Left lobe of liver (tissue), 2 donors: ENCODE results near the gene PKLR. TPM values are rescaled to one million over a fixed set of nuclear protein-coding genes. Genes with fewer than 3 reads are reported as not detected.
"Not testable (repeated sequence)": the region's sequence is repeated elsewhere in the genome, so short reads cannot be mapped to it uniquely, and the experiment has no call there.

Experiments
- ATAC-seq: fragments of 200-7000 bp; cut with Tn5 transposase; one replicate; pipeline ENCODE4 v1.9.1; 2020; ENCODE audit warnings: mild to moderate bottlenecking, moderate library complexity
- DNase-seq: peaks from one replicate; pipeline ENCODE4 v3.0.0-alpha.2; 2020; ENCODE audit warnings: low spot score
- total RNA-seq: library from RNA; stranded (reverse); gene quantifications from one replicate; pipeline ENCODE4 v1.2.1, GENCODE V29; 2021
- donor health status: DM: no; HTN: no; CAD: no; lungs with moderate emphysema.
- donor health status: DM: no; HTN: yes; CAD: no.

Gene PKLR
- total RNA-seq, result 109 TPM

DNA sequence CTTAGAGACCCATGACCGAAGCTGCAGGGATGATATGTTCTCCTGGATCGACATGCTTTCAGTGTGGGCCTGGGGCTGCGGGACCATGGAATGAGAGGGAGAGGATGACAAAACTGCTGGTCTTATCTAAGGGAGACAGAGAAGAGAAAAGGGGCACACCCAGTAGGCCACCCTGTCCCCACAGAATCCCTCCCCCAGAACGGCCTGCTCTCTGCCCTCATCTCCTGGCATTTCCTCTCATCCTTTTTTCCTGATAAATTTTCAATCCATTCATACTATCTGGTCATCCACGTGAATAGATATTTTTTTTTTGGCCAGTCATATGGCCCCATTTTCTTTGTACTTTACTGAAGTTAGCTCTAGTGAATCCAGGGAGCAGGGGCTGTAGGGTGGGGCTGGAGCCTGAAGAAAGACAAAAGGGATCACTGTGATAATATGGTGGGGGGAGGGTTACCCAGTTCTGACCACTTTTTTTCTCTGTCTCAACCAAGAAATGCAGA is at the start of gene PKLR:
TSS of gene PKLR (minus strand) at position 97 of the 500 bp plus-strand sequence. CDS start at position 54, 43 bp downstream.
- DNase-seq (no peak), ATAC-seq (no peak)

DNA sequence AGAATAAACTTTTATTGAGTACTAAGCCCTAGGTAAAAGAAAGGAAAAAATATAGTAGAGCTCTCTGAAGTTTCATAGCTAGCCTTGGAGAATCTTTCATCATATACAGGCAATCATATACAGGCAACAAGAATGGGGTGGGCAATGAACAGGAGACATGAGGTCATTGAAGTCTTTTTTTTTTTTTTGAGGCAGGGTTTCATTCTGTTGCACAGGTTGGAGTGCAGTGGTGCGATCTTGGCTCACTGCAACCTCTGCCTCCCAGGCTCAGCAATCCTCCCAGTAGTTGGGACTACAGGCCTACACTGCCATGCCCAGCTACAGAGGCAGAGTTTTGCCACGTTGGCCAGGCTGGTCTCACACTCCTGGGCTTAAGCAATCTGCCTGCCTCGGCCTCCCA is 41.6 kb upstream of the PKLR start:
- no peak for DNase-seq
- no peak for ATAC-seq

DNA sequence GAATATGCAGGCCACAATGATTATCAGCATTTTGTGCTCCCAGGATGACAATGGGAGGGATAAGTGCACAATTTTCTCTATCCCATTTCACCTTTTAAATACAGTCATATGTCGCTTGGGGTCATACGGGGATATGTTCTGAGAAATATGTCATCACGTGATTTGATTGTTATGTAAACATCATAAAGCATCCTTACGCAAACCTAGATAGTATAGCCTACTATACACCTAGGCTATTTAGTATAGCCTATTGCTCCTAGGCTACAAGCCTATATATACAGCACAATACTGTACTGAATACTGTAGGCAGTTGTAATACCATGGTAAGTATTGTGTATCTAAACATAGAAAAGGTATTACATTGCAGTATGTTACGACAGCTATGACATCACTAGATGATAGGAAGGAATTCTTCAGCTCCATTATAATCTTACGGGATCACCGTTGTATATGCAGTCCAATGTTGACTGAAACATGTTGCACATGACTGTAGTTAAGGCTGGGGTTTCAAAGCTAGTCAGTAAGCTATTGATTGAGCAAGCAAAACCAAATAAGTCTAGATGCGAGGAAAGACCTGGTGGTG is 38.4 kb upstream of the PKLR start:
- ATAC-seq (no peak), DNase-seq (no peak)

DNA sequence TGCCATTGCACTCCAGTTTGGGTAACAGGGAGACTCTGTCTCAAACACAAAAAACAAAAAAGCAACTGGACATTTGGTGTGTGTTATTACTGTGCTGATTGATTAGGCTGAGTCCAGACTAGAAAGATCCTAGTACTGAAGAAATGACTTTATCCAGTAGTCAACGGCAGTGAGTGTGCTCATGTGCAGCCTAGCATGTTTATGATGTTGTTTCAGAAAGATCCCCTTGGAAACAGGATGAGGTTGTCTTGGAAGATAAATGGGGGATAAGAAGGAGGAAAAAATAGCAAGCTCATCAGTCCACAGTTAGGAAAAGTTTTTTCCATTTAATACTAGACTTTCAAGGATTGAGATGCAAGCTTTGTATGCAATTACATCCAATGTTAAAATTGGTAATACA is 33.7 kb upstream of the PKLR start:
- DNase-seq (no peak), ATAC-seq (no peak)

DNA sequence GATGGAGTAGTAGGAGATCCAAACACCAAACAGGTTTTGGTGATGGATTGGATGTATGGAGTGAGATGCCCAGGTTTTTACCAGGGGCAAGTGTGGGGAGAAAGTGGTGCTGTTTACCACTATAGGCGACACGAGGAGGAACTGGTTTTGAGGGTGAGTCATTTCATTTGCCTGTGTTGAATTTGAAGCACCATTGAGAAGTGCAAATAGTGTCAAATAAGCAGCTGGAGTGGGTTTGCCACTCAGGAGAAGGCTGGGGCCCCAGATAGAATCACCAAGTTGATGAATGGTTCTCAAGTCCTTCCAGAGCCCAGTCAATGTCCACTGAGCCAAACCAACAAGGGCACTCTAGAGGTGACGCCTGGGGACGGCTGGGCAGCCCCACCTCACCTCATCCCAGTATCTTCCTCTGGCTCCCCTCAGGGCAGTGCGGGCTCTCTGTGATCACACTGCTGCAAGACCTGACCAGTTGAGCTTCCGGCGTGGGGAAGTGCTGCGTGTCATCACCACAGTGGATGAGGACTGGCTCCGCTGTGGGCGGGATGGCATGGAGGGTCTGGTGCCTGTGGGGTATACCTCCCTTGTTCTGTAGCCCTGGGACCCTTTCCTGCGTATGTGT is 28.9 kb upstream of the PKLR start:
- no peak for ATAC-seq
- DNase-seq, result peak; percentile 42

DNA sequence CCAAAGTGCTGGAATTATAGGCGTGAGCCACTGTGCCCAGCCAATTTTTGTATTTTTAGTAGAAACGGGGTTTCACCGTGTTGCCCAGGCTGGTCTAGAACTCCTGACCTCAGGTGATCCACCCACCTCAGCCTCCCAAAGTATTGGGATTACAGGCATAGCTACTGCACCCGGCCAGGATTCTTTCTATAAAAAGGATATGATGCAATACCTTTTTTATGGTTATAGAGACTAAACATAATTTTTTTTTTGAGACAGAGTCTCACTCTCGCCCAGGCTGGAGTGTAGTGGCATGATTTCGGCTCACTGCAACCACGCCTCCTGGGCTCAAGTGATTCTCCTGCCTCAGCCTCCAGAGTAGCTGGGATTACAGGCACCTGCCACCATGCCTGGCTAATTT is 27.6 kb upstream of the PKLR start:
- not testable (repeated sequence) for DNase-seq, ATAC-seq

DNA sequence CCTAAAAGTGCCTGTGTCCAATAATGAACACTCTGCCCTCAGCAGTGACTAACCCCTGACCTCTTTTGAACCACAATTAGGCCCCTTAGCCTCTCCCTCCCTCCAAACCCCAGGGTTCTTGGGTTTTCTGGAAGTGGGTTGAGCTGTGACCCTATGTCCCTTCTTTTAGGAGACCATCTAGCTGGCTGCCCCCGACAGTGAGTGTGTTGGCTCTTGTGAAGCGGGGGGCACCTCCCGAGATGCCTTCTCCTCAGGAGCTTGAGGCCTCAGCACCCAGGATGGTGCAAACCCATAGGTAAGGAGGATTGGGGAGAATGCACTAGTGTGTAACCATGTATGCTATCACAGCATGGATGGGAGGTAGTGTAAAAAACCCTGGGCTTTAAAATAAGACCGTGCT is 26.7 kb upstream of the PKLR start:
- peak; percentile 42 for DNase-seq
- ATAC-seq, result no peak

DNA sequence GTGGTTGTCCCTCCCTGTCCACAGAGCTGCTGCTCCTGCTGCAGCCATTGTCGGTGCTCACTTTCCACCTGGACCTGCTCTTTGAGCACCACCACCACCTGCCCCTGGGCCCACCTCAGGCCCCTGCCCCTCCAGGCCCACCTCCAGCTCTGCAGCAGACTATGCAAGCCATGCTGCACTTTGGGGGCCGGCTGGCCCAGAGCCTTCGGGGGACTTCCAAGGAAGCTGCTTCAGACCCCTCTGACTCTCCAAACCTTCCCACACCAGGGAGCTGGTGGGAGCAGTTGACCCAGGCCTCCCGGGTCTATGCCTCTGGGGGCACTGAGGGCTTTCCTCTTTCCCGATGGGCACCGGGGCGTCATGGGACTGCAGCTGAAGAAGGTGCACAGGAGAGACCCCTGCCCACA is 25.4 kb upstream of the PKLR start:
- no peak for DNase-seq
- no peak for ATAC-seq

DNA sequence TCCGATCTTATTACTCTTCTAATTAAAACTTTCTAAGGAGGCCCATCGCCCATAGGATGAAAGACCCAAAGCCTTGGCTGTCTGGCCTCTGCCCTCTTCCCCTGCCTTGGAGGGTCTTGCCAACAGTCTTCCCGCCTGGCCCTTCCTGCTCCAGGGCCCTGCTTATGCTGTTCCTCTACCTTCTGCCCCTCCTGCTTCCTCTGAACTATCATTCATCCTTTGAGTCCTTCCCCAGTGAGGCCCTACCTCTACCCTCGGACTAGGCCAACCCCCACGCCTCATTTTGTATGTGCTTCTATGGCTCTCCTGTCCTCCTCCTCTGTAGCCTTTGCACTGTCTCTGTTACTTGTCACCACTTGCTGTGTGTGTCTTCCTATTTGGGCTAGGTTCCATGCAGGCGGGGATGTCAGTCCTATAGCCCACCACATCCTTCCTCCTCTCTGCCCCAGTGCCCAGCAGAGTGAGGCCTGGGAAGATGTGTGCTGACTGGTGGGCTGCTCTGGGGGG is 24.8 kb upstream of the PKLR start:
- ATAC-seq (no peak), DNase-seq (no peak)

DNA sequence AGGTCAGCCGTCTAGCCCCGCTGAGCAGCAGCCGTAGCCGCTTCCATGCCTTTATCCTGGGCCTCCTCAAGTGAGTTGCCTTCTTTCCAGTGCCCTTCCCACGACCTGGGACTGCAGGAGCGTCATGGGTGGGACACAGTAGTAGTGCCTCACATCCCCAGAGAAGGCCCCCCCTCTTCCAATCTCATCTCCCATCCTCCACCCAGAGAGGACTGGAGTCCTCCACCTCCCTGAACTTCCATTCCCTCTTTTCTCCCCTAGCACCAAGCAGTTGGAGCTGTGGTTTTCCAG is 24.3 kb upstream of the PKLR start:
- ATAC-seq (no peak), DNase-seq (no peak)

DNA sequence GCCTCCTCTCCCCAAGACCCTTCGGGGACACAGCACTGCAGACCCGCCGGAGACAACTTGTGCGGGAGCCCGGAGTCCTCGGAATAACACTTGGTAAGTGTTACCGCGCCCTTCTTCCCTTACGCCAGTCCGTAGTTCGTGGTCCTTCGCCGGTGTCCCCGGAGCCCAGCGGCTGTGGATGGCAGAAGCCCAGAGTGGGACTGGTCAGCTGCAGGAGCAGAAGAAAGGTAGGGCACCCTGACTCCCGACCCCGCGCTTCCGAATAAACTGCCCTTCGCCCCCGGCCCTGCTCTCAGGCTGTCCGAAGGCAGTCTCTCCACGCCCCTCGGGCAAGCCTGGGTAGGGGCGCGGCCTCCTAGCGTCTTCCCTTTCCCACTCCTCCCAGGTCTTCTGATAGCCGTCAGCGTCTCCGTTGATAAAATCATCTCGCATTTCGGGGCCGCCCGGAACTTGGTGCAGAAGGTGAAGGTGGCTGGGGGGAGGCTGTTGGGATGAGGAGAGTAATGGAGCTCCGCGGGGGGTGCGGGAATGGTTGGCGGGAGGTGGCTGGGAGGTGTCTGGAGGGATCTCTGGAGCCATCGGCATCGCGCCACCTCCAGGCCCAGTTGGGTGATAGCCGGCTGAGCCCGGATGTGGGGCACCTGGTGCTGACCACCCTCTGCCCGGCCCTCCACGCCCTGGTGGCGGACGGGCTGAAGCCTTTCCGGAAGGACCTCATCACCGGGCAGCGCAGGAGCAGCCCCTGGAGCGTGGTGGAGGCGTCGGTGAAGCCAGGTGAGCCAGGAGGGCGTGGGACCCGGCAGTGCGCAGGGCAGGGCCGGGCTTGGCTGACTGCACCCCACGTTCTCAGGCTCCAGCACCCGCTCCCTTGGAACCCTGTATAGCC is 23.7 kb upstream of the PKLR start:
- peak; percentile 2 for ATAC-seq
- DNase-seq, result peak; percentile 62

DNA sequence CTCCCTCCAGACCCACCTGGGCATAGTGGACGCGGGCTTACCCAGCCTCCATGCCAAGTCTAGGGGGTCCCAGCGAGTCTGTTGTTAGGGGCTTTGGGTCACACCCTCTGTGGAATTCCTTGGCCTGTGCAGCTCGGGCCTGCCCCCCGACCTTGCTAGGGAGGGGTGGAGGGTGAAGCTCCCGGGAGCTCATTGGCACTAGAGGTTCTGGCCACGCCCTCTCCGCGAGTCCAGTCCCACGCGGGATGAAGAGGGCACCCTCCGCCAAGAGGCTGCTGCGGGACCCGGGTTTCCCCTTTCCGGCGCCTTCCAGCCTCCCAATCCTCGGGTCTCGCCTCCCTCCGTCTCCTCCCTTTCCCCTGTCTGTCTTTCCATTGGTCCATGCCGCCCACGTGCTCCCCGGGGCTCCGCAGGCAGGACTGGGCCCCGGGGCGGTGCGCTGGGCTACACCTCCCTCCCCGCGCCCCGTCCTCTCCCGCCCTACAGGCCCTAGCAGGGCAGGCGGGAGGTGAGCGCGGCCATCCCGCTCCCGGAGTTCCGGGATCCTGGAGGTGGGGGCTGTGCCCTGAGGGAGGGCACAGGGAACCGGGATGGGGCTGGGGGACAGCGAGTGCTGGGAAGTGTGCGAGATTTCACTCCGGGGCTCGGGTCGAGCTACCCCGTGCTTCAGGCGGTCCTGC is 22.9 kb upstream of the PKLR start:
- ATAC-seq, result peak; percentile 83

DNA sequence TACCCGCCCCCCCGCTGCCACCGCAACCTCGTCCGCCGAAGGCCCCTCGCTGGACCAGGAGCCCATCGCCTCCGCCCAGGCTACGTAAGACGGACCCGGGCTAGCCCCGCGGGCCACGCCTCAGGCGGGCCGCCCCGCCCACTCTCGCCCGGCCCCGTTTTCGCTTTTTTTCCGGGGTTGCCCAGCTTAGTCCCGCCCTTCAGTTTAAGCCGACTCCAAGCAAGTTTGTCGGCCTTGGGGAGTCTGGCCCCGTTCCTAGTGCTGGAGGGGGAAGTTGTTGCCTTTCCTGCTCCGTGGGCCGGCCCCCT is 22.4 kb upstream of the PKLR start:
- DNase-seq, result peak; percentile 93
- ATAC-seq, result peak; percentile 74

More for the DNA sequence above, 22.9 kb upstream of the PKLR start:
- peak; percentile 98 for DNase-seq

DNA sequence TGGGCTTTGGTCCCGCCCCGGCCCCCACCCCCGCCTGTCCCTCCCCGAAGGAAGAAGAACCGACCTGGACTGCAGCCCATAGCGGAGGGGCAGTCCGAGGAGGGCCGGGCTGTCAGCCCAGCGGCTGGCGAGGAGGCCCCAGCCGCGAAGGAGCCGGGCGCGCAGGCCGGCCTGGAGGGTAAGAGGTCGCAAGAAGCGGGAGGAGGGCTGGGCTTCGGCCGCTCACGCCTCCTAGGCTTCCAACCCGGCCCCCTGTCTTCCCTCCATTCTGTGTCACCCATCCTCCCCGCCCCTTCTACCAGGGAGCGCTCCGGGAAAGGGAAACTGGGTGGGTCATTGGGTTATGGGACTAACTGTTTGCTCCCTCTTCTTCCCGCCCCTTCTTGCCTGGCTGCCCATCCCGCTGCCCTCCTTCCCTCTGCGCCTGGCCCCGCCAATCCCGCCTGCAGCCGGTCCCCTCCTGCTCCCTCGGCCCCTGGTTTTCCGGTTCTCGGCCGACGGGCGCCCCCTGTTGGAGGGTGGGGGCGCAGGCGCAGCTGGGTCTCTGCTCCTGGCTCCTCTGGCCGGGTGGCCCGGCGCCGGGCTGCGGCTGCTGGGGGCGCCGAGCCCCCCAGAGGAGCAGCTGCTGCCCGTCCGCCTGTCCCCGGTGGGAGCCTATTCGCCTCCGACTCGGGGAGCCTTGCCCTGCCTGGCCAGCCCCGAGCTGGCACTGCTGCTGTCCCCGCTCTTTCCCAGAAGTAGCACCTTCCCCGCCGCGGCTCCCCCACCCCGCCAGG is 21.9 kb upstream of the PKLR start:
- ATAC-seq (peak; percentile 68), DNase-seq (peak; percentile 85)

DNA sequence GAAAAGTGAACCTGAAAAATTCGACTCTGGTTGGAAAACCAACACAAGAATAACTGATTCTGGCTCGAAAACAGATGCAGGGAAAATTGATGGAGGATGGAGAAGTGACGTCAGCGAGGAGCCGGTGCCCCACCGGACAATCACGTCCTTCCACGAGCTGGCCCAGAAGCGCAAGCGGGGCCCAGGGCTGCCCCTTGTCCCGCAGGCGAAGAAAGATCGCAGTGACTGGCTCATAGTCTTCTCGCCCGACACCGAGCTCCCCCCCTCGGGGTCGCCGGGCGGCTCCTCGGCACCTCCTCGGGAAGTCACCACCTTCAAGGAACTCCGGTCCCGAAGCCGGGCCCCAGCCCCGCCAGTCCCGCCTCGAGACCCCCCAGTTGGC is 21.3 kb upstream of the PKLR start:
- DNase-seq (peak; percentile 54), ATAC-seq (no peak)

DNA sequence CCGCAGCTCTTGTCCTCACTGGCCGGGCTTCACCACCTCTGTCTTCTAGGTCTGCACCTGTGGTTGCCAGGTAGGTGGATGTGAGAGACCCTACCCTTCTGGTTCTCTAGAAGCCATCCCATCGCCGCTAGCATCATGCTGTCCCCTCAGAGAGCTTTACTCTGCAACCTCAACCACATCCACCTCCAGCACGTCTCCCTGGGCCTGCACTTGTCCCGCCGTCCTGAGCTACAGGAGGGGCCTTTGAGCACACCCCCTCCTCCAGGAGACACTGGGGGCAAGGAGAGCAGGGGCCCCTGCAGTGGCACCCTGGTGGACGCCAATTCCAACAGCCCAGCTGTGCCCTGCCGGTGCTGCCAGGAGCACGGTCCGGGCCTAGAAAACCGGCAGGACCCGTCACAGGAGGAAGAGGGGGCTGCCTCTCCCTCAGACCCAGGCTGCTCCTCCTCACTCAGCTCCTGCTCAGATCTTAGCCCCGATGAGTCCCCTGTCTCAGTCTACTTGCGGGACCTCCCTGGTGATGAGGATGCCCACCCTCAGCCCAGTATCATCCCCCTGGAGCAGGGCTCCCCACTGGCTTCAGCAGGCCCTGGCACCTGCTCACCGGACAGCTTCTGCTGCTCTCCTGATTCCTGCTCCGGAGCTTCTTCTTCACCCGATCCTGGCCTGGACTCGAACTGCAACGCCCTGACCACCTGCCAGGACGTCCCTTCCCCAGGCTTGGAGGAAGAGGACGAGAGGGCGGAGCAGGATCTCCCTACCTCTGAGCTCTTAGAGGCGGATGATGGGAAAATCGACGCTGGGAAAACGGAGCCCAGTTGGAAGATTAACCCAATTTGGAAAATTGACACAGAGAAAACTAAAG is 20.6 kb upstream of the PKLR start:
- no peak for ATAC-seq

DNA sequence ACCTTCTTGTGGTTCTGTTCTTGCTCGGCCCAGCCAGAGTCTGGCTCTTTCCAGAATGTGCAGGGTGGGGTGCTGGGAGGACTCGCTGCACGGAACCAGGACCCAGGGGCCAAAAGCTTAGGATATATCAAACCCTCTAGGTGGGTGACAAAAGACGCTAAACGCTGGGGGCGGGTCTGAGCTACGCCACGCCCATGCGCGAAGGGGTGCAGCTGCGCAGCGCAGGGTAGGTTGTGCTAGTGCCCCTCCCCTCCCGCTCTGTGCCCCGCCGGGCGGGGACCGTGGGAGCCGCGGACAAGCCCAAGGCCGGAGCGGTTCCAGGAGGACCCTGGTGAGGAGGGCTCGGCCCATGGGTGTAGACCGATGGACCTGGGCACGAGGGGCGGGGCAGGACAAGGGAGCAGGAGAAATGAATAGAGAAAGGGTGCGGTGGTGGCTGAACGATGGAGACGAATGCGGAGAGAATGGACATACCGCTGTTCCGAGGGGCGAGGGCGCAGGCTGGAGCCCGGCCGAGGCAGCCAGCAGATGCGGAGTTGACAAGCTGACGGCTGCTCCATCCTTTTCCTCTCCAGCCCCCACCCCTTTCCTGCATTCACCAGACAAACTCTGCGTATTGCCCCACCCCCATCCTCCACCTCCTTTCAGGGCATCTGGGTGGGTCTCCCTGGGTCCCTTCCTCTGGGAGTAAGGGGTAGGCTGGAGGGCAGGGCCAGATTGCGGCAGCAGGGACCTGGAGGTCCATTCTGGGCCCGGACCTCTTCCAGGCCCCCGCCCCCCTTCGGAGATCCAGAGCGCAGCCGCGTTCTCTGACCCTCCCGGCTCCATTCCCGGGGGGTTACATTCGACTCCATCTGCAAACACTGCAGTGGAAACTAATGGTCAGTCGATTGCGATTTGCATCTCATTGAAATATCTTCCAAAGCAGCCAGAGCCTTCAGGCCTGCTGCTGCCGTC is 19.7 kb upstream of the PKLR start, which contains the start of gene RUSC1:
TSS of gene RUSC1 (plus strand) at position 234 of the 957 bp plus-strand sequence. CDS start 880 bp downstream, outside the sequence.
- ATAC-seq (no peak), DNase-seq (peak; percentile 65)

More for the DNA sequence above, 20.6 kb upstream of the PKLR start:
- peak; percentile 46 for DNase-seq

DNA sequence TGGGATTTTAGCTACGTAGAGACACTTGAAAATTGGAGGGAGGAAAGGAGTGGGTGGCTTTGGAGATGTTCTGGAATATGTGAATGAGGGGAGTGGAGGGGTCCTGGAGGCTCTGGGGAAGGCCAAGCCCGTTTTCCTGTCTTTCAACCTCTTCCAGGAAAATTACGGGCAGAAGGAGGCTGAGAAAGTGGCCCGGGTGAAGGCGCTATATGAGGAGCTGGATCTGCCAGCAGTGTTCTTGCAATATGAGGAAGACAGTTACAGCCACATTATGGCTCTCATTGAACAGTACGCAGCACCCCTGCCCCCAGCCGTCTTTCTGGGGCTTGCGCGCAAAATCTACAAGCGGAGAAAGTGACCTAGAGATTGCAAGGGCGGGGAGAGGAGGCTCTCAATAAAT is 19.0 kb upstream of the PKLR start:
- DNase-seq (no peak), ATAC-seq (no peak)
